OCI-LY3 (cell line): ENCODE results near the gene CGB3.

Source experiments
- EZH2phosphoT487 ChIP-seq: fragments of 200-600 bp; shearing (Covaris generic); IDR thresholded peaks from 2 replicates; pipeline ENCODE4 v1.6.1; 2018; ENCODE audit warnings: antibody characterized with exemption, mixed run types, low read depth
- TF ChIP-seq, protein P1 (sequence below): fragments of 200-600, 300-600 bp; sonication (generic); IDR thresholded peaks from 2 replicates; pipeline ENCODE4 v1.5.1; 2014; ENCODE audit warnings: antibody characterized with exemption, low read length, low read depth

DNA sequence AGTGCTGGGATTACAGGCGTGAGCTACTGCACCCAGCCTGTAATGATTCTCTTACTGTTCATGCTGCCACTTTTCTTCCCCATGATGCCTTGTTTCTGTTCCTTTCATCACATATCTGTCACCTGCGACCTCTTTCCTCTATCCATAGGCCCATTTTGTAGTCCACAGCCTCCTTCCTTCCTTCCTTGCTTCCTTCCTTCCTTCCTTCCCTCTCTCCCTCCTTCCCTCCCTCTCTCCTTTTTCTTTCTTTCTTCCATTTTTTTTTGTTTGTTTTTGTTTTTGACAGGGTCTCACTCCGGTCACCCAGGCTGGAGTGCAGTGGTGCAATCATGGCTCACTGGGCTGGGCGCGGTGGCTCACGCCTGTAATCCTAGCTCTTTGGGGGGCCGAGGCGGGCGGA, 35.3 kb downstream of the CGB3 start:
- TF ChIP-seq, protein P1, sequence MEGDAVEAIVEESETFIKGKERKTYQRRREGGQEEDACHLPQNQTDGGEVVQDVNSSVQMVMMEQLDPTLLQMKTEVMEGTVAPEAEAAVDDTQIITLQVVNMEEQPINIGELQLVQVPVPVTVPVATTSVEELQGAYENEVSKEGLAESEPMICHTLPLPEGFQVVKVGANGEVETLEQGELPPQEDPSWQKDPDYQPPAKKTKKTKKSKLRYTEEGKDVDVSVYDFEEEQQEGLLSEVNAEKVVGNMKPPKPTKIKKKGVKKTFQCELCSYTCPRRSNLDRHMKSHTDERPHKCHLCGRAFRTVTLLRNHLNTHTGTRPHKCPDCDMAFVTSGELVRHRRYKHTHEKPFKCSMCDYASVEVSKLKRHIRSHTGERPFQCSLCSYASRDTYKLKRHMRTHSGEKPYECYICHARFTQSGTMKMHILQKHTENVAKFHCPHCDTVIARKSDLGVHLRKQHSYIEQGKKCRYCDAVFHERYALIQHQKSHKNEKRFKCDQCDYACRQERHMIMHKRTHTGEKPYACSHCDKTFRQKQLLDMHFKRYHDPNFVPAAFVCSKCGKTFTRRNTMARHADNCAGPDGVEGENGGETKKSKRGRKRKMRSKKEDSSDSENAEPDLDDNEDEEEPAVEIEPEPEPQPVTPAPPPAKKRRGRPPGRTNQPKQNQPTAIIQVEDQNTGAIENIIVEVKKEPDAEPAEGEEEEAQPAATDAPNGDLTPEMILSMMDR, result no peak
- TF ChIP-seq EZH2phosphoT487, result no peak
